HEK293T (cell line): ENCODE measurements around the gene NDUFA3.
A peak's percentile ranks its signal among the peaks of the same experiment; 100 is the strongest.

Experiments
- CTCF ChIA-PET: fragments of 350-600 bp; formaldehyde crosslinking; extraction: SDS; loops from one replicate; lab custom pipeline; 2021; ENCODE audit warnings: antibody characterized with exemption, inconsistent platforms; lab: Yijun Ruan, JAX
- POLR2A ChIA-PET: fragments of 350-600 bp; formaldehyde crosslinking; extraction: SDS; loops from one replicate; lab custom pipeline; 2020; ENCODE audit warnings: antibody characterized with exemption, inconsistent platforms; lab: Yijun Ruan, JAX
- DNase-seq: peaks from one replicate; pipeline ENCODE4 v3.0.0; 2012; ENCODE audit warnings: mixed read lengths; ENCODE audit errors: extremely low spot score
- ARNT ChIP-seq: fragments of 450-650 bp; IDR thresholded peaks from 2 replicates; pipeline ENCODE4 v1.6.1; 2017; ENCODE audit warnings: mild to moderate bottlenecking
- BHLHE40 ChIP-seq: fragments of 450-650 bp; IDR thresholded peaks from 2 replicates; pipeline ENCODE4 v1.6.1; 2016; ENCODE audit warnings: mild to moderate bottlenecking, moderate library complexity, borderline replicate concordance
- CTBP1 ChIP-seq: fragments of 450-650 bp; IDR thresholded peaks from 2 replicates; pipeline ENCODE4 v1.6.1; 2016; ENCODE audit warnings: borderline replicate concordance
- ELF4 ChIP-seq: fragments of 450-650 bp; IDR thresholded peaks from 2 replicates; pipeline ENCODE4 v1.6.1; 2017; ENCODE audit warnings: antibody characterized with exemption
- FOXA1 ChIP-seq: fragments of 450-650 bp; IDR thresholded peaks from 2 replicates; pipeline ENCODE4 v1.6.1; 2016; ENCODE audit warnings: mild to moderate bottlenecking
- FOXK2 ChIP-seq: fragments of 450-650 bp; IDR thresholded peaks from 2 replicates; pipeline ENCODE4 v1.6.1; 2016; ENCODE audit warnings: mild to moderate bottlenecking
- FOXM1 ChIP-seq: fragments of 450-650 bp; IDR thresholded peaks from 2 replicates; pipeline ENCODE4 v1.6.1; 2017; ENCODE audit warnings: mild to moderate bottlenecking, borderline replicate concordance
- HDGF ChIP-seq: fragments of 450-650 bp; IDR thresholded peaks from 2 replicates; pipeline ENCODE4 v1.6.1; 2017; ENCODE audit warnings: antibody characterized with exemption, borderline replicate concordance
- L3MBTL2 ChIP-seq: fragments of 450-650 bp; conservative IDR thresholded peaks from 2 replicates; pipeline ENCODE4 v1.6.1; 2016; ENCODE audit warnings: mild to moderate bottlenecking
- LEF1 ChIP-seq: fragments of 450-650 bp; IDR thresholded peaks from 2 replicates; pipeline ENCODE4 v1.6.1; 2017; ENCODE audit warnings: mild to moderate bottlenecking, borderline replicate concordance
- NFRKB ChIP-seq: fragments of 450-650 bp; IDR thresholded peaks from 2 replicates; pipeline ENCODE4 v1.6.1; 2016; ENCODE audit warnings: mild to moderate bottlenecking, moderate library complexity
- PKNOX1 ChIP-seq: fragments of 450-650 bp; IDR thresholded peaks from 2 replicates; pipeline ENCODE4 v1.6.1; 2016
- SP1 ChIP-seq: fragments of 450-650 bp; IDR thresholded peaks from 2 replicates; pipeline ENCODE4 v1.6.1; 2017
- SUZ12 ChIP-seq: fragments of 450-650 bp; IDR thresholded peaks from 2 replicates; pipeline ENCODE4 v1.6.1; 2016; ENCODE audit warnings: mild to moderate bottlenecking
- TARDBP ChIP-seq: fragments of 450-650 bp; IDR thresholded peaks from 2 replicates; pipeline ENCODE4 v1.6.1; 2016
- ZNF384 ChIP-seq: fragments of 450-650 bp; IDR thresholded peaks from 2 replicates; pipeline ENCODE4 v1.6.1; 2016

Gene NDUFA3

GRCh38 chr19:54102421-54103169 is at the start of gene NDUFA3:
NDUFA3 (plus strand) TSS chr19:54102855; CDS start chr19:54102879, 24 bp downstream.
- ChIA-PET POLR2A (interaction anchor here (0.7 to 3.1 kb wide), 4 partner anchors 12 to 87 kb away, joined by 3 to 28 read pairs (median 3); partner anchors contain the start of genes CNOT3, MBOAT7, PRPF31 and TFPT), CTCF (no interaction called here)
- DNase-seq: peak; percentile 100
- no peak for TF ChIP-seq NFRKB
- no peak for TF ChIP-seq FOXK2
- TF ChIP-seq ELF4: peak; percentile 23; the same call in 1 of the 2 replicates
- no peak for TF ChIP-seq PKNOX1
- TF ChIP-seq SP1: no peak
- no peak for TF ChIP-seq L3MBTL2
- TF ChIP-seq ZNF384: no peak
- no peak for TF ChIP-seq TARDBP
- TF ChIP-seq FOXM1: no peak; the same call in 1 of the 2 replicates

GRCh38 chr19:54062643-54063042 is 40.0 kb upstream of the NDUFA3 start:
- no peak for TF ChIP-seq ELF4
- no peak for TF ChIP-seq ARNT
- no peak for DNase-seq
- CTCF ChIA-PET: no interaction called here
- POLR2A ChIA-PET: no interaction called here

- ChIA-PET CTCF (no interaction called here), POLR2A (no interaction called here)
- TF ChIP-seq ZNF384: no peak
- TF ChIP-seq FOXA1: no peak
- no peak for TF ChIP-seq FOXM1
- no peak for TF ChIP-seq HDGF
- no peak for TF ChIP-seq SP1
- no peak for TF ChIP-seq CTBP1
- no peak for TF ChIP-seq FOXK2
- TF ChIP-seq TARDBP: no peak
- no peak for TF ChIP-seq L3MBTL2
- no peak for DNase-seq
Measured at GRCh38 chr19:54063350-54064116, 39.1 kb upstream of the NDUFA3 start, which contains the start of gene VSTM1. VSTM1 (minus strand) TSS chr19:54063897; CDS start chr19:54063777, 120 bp downstream.

GRCh38 chr19:54069470-54069869 is 33.2 kb upstream of the NDUFA3 start:
- POLR2A ChIA-PET: no interaction called here
- DNase-seq: no peak
- TF ChIP-seq HDGF (no peak), FOXK2 (no peak), CTBP1 (no peak), ZNF384 (no peak), TARDBP (no peak), FOXM1 (no peak), FOXA1 (no peak), ARNT (no peak), LEF1 (no peak), ELF4 (no peak), SP1 (no peak), SUZ12 (no peak), NFRKB (no peak), BHLHE40 (no peak), PKNOX1 (no peak), L3MBTL2 (no peak)
- CTCF ChIA-PET: no interaction called here

GRCh38 chr19:54073829-54074228 is 28.8 kb upstream of the NDUFA3 start:
- ChIA-PET CTCF (no interaction called here), POLR2A (interaction anchor here (0.5 kb wide), 1 partner anchor 491 kb away, joined by 3 read pairs; no protein-coding TSS in a partner anchor)
- no peak for TF ChIP-seq L3MBTL2
- no peak for TF ChIP-seq TARDBP
- TF ChIP-seq ELF4: no peak
- no peak for TF ChIP-seq NFRKB
- TF ChIP-seq FOXM1: no peak
- TF ChIP-seq BHLHE40: no peak
- no peak for TF ChIP-seq SP1
- no peak for TF ChIP-seq FOXA1
- TF ChIP-seq ZNF384: no peak
- TF ChIP-seq HDGF: no peak
- TF ChIP-seq ARNT: no peak
- TF ChIP-seq LEF1: no peak
- TF ChIP-seq CTBP1: no peak
- no peak for TF ChIP-seq FOXK2
- TF ChIP-seq SUZ12: no peak
- no peak for TF ChIP-seq PKNOX1
- no peak for DNase-seq
